NK-92 treated with Interleukin-12 subunit alpha and Interleukin-12 subunit beta, amount 100 ng/mL, for 24 hours (cell line): ENCODE data around the gene PCDHGA3.
"Not testable (repeated sequence)": the region's sequence is repeated elsewhere in the genome, so short reads cannot be mapped to it uniquely, and the experiment has no call there.

Experiments
- DNase-seq: peaks from one replicate; lab custom pipeline; 2025; lab: John Stamatoyannopoulos, UW

The PCDHGA3 gene

DNA sequence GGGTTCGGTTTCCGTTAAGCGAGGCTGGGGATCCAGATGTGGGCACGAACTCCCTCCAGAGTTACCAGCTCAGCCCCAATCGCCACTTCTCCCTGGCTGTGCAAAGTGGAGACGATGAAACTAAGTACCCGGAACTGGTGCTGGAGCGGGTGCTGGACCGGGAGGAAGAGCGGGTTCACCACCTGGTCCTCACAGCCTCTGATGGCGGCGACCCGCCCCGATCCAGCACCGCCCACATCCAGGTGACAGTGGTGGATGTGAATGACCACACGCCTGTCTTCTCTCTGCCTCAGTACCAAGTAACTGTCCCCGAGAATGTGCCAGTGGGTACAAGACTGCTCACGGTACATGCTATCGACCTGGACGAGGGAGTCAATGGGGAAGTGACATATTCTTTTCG lies 39.7 kb downstream of the PCDHGA3 start:
- no peak for DNase-seq

DNA sequence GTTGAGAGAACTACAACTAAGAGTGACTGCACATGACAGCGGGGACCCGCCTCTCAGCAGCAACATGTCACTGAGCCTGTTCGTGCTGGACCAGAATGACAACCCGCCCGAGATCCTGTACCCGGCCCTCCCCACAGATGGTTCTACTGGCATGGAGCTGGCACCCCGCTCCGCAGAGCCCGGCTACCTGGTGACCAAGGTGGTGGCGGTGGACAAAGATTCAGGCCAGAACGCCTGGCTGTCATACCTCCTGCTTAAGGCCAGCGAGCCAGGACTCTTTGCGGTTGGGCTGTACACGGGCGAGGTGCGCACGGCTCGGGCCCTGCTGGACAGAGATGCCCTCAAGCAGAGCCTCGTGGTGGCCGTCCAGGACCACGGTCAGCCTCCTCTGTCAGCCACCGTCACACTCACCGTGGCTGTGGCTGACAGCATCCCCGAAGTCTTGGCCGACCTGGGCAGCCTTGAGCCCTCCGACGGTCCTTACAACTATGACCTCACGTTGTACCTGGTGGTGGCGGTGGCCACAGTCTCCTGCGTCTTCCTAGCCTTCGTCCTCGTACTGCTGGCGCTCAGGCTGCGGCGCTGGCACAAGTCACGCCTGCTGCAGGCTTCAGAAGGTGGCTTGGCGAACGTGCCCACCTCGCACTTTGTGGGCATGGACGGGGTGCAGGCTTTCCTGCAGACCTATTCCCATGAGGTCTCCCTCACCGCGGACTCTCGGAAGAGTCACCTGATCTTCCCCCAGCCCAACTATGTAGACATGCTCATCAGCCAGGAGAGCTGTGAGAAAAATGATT lies 41.0 kb downstream of the PCDHGA3 start:
- DNase-seq, result no peak

DNA sequence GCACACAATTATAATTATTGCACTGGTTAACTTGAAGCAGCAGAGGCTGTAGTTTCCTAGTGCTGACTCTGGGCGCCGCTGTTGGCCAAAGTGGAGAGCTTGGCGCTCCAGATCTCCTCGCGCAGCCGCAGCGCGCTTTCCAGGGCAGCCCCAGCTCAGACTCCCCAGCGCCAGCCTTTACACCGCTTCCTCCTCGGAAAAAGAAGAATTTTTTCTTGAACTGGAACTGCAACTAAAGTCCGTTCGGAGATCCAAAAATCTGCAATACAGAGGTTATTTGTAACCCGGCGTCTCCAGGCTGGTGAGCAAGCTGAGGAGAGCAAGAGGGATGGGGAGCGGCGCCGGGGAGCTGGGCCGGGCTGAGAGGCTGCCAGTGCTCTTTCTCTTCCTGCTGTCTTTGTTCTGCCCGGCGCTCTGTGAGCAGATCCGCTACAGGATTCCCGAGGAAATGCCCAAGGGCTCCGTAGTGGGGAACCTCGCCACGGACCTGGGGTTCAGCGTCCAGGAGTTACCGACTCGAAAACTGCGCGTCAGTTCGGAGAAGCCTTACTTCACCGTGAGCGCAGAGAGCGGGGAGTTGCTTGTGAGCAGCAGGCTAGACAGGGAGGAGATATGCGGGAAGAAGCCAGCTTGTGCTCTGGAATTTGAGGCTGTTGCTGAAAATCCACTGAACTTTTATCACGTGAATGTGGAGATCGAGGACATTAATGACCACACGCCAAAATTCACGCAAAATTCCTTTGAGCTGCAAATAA lies 44.1 kb downstream of the PCDHGA3 start, which contains the start of gene PCDHGB4:
TSS of gene PCDHGB4 (plus strand) at position 142 of the 755 bp plus-strand sequence. CDS start at position 329, 187 bp downstream.
- DNase-seq, result not testable (repeated sequence)

DNA sequence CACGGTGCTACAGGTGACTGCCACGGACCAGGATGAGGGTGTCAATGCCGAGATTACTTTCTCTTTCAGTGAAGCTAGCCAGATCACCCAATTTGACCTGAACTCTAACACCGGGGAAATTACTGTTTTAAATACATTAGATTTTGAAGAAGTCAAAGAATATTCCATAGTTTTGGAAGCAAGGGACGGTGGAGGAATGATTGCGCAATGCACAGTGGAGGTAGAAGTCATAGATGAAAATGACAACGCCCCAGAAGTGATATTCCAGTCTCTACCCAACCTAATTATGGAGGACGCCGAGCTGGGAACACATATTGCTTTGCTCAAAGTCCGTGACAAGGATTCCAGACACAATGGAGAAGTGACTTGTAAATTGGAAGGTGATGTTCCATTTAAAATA lies 45.0 kb downstream of the PCDHGA3 start:
- DNase-seq, result no peak

DNA sequence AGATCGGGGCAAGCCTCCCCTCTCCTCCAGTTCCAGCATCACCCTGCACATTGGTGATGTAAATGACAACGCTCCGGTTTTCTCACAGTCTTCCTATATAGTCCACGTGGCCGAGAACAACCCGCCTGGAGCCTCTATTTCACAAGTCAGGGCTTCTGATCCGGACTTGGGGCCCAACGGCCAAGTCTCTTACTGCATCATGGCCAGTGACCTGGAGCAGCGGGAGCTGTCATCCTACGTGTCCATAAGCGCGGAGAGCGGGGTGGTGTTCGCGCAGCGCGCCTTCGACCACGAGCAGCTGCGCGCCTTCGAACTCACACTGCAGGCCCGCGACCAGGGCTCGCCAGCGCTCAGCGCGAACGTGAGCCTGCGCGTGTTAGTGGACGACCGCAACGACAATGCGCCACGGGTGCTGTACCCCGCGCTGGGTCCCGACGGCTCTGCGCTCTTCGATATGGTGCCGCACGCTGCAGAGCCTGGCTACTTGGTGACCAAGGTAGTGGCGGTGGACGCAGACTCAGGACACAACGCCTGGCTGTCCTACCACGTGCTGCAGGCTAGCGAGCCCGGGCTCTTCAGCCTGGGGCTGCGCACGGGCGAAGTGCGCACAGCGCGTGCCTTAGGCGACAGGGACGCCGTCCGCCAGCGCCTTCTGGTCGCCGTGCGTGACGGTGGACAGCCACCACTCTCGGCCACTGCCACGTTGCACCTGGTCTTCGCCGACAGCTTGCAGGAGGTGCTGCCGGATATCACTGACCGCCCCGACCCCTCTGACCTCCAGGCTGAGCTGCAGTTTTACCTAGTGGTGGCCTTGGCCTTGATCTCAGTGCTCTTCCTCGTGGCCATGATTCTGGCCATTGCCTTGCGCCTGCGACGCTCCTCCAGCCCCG lies 45.8 kb downstream of the PCDHGA3 start:
- DNase-seq, result no peak

DNA sequence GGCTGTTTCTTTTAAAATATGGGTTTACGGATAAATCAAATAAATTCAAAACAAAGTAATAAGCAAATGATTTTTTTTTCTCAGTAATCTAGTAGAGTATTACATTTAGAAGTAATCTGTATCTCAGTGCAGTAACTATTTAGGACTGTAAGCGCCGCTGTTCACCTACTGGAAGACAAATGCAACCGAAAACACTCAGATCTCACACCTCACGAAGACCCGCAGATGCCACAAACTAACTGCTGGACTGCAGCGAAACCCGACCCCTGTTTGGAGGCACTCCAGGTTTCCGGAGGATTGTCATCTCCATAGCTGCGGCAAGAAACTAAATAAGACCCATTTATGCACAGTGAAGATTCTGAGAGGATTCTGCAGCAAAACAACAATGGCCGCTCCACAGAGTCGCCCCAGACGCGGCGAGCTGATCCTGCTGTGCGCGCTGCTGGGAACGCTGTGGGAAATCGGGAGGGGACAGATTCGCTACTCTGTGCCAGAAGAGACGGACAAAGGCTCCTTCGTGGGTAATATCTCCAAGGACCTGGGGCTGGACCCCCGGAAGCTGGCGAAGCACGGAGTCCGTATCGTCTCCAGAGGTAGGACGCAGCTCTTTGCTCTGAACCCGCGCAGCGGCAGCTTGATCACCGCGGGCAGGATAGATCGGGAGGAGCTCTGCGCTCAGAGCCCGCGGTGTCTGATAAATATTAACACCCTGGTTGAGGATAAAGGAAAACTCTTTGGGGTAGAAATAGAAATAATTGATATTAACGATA lies 49.0 kb downstream of the PCDHGA3 start, which contains the start of gene PCDHGA8:
TSS of gene PCDHGA8 (plus strand) at position 205 of the 770 bp plus-strand sequence. CDS start at position 386, 181 bp downstream.
- DNase-seq, result no peak

DNA sequence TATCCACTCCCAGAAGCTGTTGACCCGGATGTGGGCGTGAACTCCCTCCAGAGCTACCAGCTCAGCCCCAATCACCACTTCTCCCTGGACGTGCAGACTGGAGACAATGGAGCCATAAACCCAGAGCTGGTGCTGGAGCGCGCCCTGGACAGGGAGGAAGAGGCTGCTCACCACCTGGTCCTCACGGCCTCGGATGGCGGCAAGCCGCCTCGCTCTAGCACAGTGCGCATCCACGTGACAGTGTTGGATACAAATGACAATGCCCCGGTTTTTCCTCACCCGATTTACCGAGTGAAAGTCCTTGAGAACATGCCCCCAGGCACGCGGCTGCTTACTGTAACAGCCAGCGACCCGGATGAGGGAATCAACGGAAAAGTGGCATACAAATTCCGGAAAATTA lies 49.6 kb downstream of the PCDHGA3 start:
- no peak for DNase-seq

DNA sequence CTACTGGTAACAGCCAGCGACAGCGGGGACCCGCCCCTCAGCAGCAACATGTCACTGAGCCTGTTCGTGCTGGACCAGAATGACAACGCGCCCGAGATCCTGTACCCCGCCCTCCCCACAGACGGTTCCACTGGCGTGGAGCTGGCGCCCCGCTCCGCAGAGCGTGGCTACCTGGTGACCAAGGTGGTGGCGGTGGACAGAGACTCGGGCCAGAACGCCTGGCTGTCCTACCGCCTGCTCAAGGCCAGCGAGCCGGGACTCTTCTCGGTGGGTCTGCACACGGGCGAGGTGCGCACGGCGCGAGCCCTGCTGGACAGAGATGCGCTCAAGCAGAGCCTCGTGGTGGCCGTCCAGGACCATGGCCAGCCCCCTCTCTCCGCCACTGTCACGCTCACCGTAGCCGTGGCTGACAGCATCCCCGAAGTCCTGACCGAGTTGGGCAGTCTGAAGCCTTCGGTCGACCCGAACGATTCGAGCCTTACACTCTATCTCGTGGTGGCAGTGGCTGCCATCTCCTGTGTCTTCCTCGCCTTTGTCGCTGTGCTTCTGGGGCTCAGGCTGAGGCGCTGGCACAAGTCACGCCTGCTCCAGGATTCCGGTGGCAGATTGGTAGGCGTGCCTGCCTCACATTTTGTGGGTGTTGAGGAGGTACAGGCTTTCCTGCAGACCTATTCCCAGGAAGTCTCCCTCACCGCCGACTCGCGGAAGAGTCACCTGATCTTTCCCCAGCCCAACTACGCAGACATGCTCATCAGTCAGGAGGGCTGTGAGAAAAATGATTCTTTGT lies 51.0 kb downstream of the PCDHGA3 start:
- DNase-seq, result not testable (repeated sequence)
